Measurements from ENCODE around the gene MRPL49. TPM values are rescaled to one million over a fixed set of nuclear protein-coding genes. Genes with fewer than 3 reads are reported as not detected.

MRPL49 gene
- total and polyA plus RNA-seq, 2 of the 13 experiments (the other 11 are each of a cell fraction or from before 2014, with no cell fraction given), result 39.2 to 53.3 TPM

GRCh38 chr11:65095974-65096806 lies 25.9 kb upstream of the MRPL49 start, which contains the start of gene VPS51 (continued):
- TF ChIP-seq ZNF678 (CRISPR knock-in tag; IDR thresholded peaks at IDR 0.05) (no peak; the same call in 1 of the 2 replicates), ZNF343 (CRISPR knock-in tag; IDR thresholded peaks at IDR 0.05) (0 out of 2 replicates have a peak, but pooled peaks have one; percentile 65), NFKBIZ (CRISPR knock-in tag; IDR thresholded peaks at IDR 0.05) (peak; percentile 50; the same call in 1 of the 2 replicates), PCBP1 (IDR thresholded peaks at IDR 0.05; ENCODE audit: borderline replicate concordance, low read depth, low read length) (0 out of 2 replicates have a peak, but pooled peaks have one; percentile 72), ZEB1 (IDR thresholded peaks at IDR 0.05; ENCODE audit: insufficient replicate concordance, low read depth) (peak; percentile 90), ELF1 (CRISPR knock-in tag; IDR thresholded peaks at IDR 0.05) (peak; percentile 92), JUN (CRISPR knock-in tag; IDR thresholded peaks at IDR 0.05) (no peak), HMG20A (CRISPR knock-in tag; IDR thresholded peaks at IDR 0.05; ENCODE audit: borderline replicate concordance) (no peak), ZNF772 (CRISPR knock-in tag; IDR thresholded peaks at IDR 0.05) (peak; percentile 75), ZNF235 (CRISPR knock-in tag; IDR thresholded peaks at IDR 0.05; ENCODE audit: borderline replicate concordance) (no peak), TOE1 (CRISPR knock-in tag; IDR thresholded peaks at IDR 0.05) (peak; percentile 17; the same call in 1 of the 2 replicates), ZNF619 (CRISPR knock-in tag; IDR thresholded peaks at IDR 0.05) (no peak; the same call in 1 of the 2 replicates), GPBP1L1 (CRISPR knock-in tag; IDR thresholded peaks at IDR 0.05) (no peak), TBX3 (IDR thresholded peaks at IDR 0.05; ENCODE audit: borderline replicate concordance) (peak; percentile 57; the same call in 1 of the 2 replicates), PHF21A (CRISPR knock-in tag; IDR thresholded peaks at IDR 0.05) (peak; percentile 77; the same call in 1 of the 2 replicates), MTA1 (CRISPR knock-in tag; IDR thresholded peaks at IDR 0.05; ENCODE audit: borderline replicate concordance) (0 out of 2 replicates have a peak, but pooled peaks have one; percentile 19), KLF9 (CRISPR knock-in tag; IDR thresholded peaks at IDR 0.05; ENCODE audit: low read depth) (peak; percentile 74), DR1 (CRISPR knock-in tag; IDR thresholded peaks at IDR 0.05) (peak; percentile 35; the same call in 1 of the 2 replicates), PRDM10 (CRISPR knock-in tag; IDR thresholded peaks at IDR 0.05; ENCODE audit: low read depth) (peak; percentile 48; the same call in 1 of the 2 replicates)
- TF ChIP-seq, protein P1, sequence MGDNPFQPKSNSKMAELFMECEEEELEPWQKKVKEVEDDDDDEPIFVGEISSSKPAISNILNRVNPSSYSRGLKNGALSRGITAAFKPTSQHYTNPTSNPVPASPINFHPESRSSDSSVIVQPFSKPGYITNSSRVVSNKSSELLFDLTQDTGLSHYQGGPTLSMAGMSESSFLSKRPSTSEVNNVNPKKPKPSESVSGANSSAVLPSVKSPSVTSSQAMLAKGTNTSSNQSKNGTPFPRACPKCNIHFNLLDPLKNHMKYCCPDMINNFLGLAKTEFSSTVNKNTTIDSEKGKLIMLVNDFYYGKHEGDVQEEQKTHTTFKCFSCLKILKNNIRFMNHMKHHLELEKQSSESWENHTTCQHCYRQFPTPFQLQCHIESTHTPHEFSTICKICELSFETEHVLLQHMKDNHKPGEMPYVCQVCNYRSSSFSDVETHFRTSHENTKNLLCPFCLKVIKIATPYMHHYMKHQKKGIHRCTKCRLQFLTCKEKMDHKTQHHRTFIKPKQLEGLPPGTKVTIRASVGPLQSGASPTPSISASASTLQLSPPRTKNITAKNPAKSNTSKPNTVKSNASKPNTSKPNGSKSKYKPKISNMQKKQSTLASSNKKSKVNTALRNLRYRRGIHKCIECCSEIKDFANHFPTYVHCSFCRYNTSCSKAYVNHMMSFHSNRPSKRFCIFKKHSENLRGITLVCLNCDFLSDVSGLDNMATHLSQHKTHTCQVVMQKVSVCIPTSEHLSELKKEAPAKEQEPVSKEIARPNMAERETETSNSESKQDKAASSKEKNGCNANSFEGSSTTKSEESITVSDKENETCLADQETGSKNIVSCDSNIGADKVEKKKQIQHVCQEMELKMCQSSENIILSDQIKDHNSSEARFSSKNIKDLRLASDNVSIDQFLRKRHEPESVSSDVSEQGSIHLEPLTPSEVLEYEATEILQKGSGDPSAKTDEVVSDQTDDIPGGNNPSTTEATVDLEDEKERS (CRISPR knock-in tag; IDR thresholded peaks at IDR 0.05), result no peak; the same call in 1 of the 2 replicates

Measured in HepG2 (cell line).